Lower leg skin (tissue), 3 donors: ENCODE measurements around the gene PRELID1.

ENCODE experiments used
- CTCF ChIP-seq, 3 donors: fragments of 450-650 bp; IDR thresholded peaks; one replicate each; pipeline ENCODE4 v1.5.1; 2016; ENCODE audit warnings: antibody characterized with exemption in 3 of 3, mild to moderate bottlenecking in 3 of 3, moderate library complexity in 2 of 3
- POLR2A ChIP-seq, 2 donors: fragments of 450-650 bp; IDR thresholded peaks; one replicate each; pipeline ENCODE4 v1.6.1; 2016 to 2017; ENCODE audit warnings: antibody characterized with exemption in 2 of 2, mild to moderate bottlenecking in 1 of 2, moderate library complexity in 1 of 2

- TF ChIP-seq CTCF (IDR thresholded peaks at IDR 0.05) (no peak), POLR2A (IDR thresholded peaks at IDR 0.05) (no peak)
Measured at GRCh38 chr5:177311392-177311722, 7.8 kb downstream of the PRELID1 start.
